ENCODE measurements around the gene KIF2C. TPM values are rescaled to one million over a fixed set of nuclear protein-coding genes. Genes with fewer than 3 reads are reported as not detected.

KIF2C gene
- total RNA-seq, 1 donor from 2014 or later, result 74.9 TPM

- intact Hi-C loops (cut with micrococcal nuclease), result no loop called here
Observed at GRCh38 chr1:44790968-44791801, 51.5 kb downstream of the KIF2C start.

GRCh38 chr1:44792736-44793502 lies 53.3 kb downstream of the KIF2C start:
- intact Hi-C loops (cut with micrococcal nuclease), result no loop called here

- intact Hi-C loops (cut with micrococcal nuclease), result loop anchor here (2.0 kb wide), 1 partner anchor 693 kb away; the partner anchor contains the start of gene TESK2
Observed at GRCh38 chr1:44797886-44798285, 58.2 kb downstream of the KIF2C start.

GRCh38 chr1:44798481-44799365 lies 59.1 kb downstream of the KIF2C start:
- intact Hi-C loops (cut with micrococcal nuclease), result loop anchor here (1.0 to 2.0 kb wide), 6 partner anchors 38 to 692 kb away; partner anchors contain the start of genes EIF2B3, KIF2C, TESK2 and UROD

GRCh38 chr1:44799770-44800584 lies 60.3 kb downstream of the KIF2C start, which contains the start of gene PLK3:
PLK3 (plus strand) TSS chr1:44800377; CDS start chr1:44800464, 87 bp downstream.
- intact Hi-C loops (cut with micrococcal nuclease), result loop anchor here (1.0 to 2.0 kb wide), 11 partner anchors 9 to 784 kb away; partner anchors contain the start of genes EIF2B3, KIF2C, NASP and RNU5D-1

- intact Hi-C loops (cut with micrococcal nuclease), result no loop called here
Observed at GRCh38 chr1:44801491-44802305, 62.1 kb downstream of the KIF2C start.

- intact Hi-C loops (cut with micrococcal nuclease), result no loop called here
Observed at GRCh38 chr1:44802306-44803061, 62.8 kb downstream of the KIF2C start.

DNA sequence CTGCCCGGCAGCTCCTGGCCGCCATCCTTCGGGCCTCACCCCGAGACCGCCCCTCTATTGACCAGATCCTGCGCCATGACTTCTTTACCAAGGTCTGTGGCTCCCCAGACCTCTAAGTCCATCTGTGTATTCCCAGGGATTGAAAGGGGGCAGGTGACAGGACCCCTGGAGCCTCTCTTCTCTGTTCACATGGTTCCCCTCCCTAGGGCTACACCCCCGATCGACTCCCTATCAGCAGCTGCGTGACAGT lies 63.4 kb downstream of the KIF2C start:
- intact Hi-C loops (cut with micrococcal nuclease), result no loop called here

DNA sequence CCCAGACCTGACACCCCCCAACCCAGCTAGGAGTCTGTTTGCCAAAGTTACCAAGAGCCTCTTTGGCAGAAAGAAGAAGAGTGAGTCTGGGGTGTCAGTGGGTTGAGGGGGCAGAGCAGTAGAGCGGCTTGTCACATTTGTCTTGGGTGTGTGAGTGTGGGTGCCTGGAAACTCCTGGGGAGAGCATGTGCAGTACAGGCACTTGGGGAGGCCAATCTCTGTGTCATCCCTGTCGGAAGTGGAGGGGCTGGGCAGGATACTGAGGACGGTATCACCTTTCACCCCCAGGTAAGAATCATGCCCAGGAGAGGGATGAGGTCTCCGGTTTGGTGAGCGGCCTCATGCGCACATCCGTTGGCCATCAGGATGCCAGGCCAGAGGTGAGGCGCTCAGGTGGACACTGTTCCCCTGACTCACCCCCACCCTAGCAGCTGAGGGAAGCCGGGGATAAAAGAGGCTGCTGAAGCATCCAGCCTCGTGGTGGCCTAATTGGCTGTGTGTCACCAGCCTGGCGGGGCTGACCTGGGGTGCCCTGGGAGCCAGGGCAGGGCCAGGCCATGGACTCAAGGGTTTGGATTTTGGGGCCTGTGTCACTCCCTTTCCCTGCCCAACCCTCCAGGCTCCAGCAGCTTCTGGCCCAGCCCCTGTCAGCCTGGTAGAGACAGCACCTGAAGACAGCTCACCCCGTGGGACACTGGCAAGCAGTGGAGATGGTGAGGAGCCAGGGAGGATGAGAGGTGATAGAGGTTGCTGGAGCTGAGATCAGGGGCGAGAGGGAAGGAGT lies 63.9 kb downstream of the KIF2C start:
- intact Hi-C loops (cut with micrococcal nuclease), result no loop called here

- intact Hi-C loops (cut with micrococcal nuclease), result loop anchor here (2.0 to 5.0 kb wide), 2 partner anchors 131 to 1442 kb away; partner anchors contain the start of genes ARMH1, RAD54L and TMEM53
Observed at GRCh38 chr1:44805311-44806024, 65.8 kb downstream of the KIF2C start.

GRCh38 chr1:44806025-44806703 lies 66.5 kb downstream of the KIF2C start:
- intact Hi-C loops (cut with micrococcal nuclease), result loop anchor here (2.0 to 5.0 kb wide), 2 partner anchors 131 to 1441 kb away; partner anchors contain the start of genes ARMH1, RAD54L and TMEM53

GRCh38 chr1:44806704-44807363 lies 67.2 kb downstream of the KIF2C start, which contains the start of gene DYNLT4:
DYNLT4 (minus strand) TSS chr1:44807351; CDS start chr1:44806668, 683 bp downstream.
- intact Hi-C loops (cut with micrococcal nuclease), result loop anchor here (2.0 to 5.0 kb wide), 2 partner anchors 132 to 1440 kb away; partner anchors contain the start of genes ARMH1, RAD54L and TMEM53

DNA sequence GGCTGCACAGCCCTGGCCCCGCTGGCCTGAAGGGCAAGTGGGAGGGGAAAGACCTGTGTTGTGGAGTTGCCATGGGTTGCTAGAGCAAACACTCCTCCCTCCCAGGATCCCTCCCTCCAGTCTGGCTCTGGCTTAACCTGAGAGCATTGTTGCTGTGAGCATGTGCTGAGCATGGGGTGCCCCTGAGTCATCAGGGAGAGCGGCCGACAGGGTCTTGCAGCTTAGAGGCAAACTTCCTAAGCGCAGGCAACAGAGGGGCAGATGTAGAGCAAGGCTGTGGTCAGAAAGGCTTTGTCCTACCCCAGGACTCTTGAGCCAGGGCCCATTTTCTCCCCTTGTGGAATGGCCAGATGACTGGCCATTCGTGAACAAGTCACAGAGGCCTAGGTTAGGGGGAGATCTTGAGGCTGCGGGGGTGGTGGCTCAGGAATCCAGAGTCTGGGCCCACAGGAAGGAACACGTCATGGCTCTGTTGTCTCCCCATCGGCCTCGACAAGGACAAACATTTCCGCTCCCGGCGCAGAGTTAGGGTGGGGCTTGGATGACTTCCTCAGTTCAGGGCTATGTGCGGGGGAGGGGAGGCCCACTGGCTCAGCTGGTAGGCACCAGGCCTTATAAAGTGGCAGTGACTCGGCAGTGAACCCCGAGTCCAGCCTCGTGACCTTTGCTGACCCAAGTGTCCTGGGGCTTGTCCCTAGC lies 67.9 kb downstream of the KIF2C start:
- intact Hi-C loops (cut with micrococcal nuclease), result loop anchor here (2.0 to 5.0 kb wide), 4 partner anchors 133 to 1440 kb away; partner anchors contain the start of genes ARMH1, GPBP1L1, MUTYH and RAD54L

GRCh38 chr1:44808063-44808937 lies 68.7 kb downstream of the KIF2C start, which contains the start of gene BTBD19:
BTBD19 (plus strand) TSS chr1:44808523; CDS start chr1:44808821, 298 bp downstream.
- intact Hi-C loops (cut with micrococcal nuclease), result loop anchor here (2.0 to 5.0 kb wide), 3 partner anchors 533 to 1439 kb away; partner anchors contain the start of genes GPBP1L1, MUTYH, RAD54L and TOE1

All from T-helper 1 cell treated with Interleukin-12 subunit alpha and Interleukin-12 subunit beta and Interleukin-4 antibody, amounts not matched to agents 30 ng/mL and 1 ng/mL, for 36 hours (primary cell).